ENCODE data around the gene MACO1. TPM values are rescaled to one million over a fixed set of nuclear protein-coding genes. Genes with fewer than 3 reads are reported as not detected.
A peak's percentile ranks its signal among the peaks of the same experiment; 100 is the strongest.

MACO1 gene
- total RNA-seq, 1 experiment from 2014 or later: 16.3 TPM

- Mint-ChIP-seq H3K36me3 (ENCODE audit: insufficient read depth in 1 of 3, low read depth in 3 of 3) (no peaks in the 10 kb centered on the region; a peak in 1 of 7 replicates), H3K27me3 (ENCODE audit: low read depth) (peaks cover 5% of the 10 kb centered on the region), H3K4me1 (peaks cover 5% of the 10 kb centered on the region in 2 experiments; a peak in 3 of 4 replicates), H3K4me3 (peak overlapping the region in 1 of 2 experiments; percentile 17; a peak in 1 of 5 replicates), H3K27ac (no peak overlapping the region; a peak in 2 of 7 replicates), H3K9me3 (peaks cover 2 to 9% of the 10 kb centered on the region in 2 experiments; a peak in 3 of 5 replicates)
- Histone ChIP-seq H3K4me1 (ENCODE audit: insufficient read depth, low read length) (no peaks in the 10 kb centered on the region), H4K91ac (ENCODE audit: insufficient read length, low read depth, low read length) (no peak overlapping the region), H2AFZ (ENCODE audit: low read length) (no peak overlapping the region), H3K9ac (ENCODE audit: extremely low read depth, insufficient read length, low read length) (no peak overlapping the region), H2BK15ac (ENCODE audit: low read depth, low read length) (no peak overlapping the region), H2AK5ac (ENCODE audit: insufficient read length, low read length) (no peak overlapping the region), H3K27ac (ENCODE audit: insufficient read length, low read depth, low read length) (no peak overlapping the region), H3K23ac (ENCODE audit: insufficient read length, low read depth, low read length) (no peak overlapping the region), H4K20me1 (ENCODE audit: control insufficient read depth, insufficient read depth, insufficient read length) (no peaks in the 10 kb centered on the region), H3K27me3 (ENCODE audit: insufficient read depth, low read length) (no peaks in the 10 kb centered on the region), H3K79me1 (ENCODE audit: insufficient read depth, low read depth, low read length, poor library complexity, severe bottlenecking) (no peaks in the 10 kb centered on the region), H4K5ac (ENCODE audit: insufficient read length, low read depth, low read length) (no peak overlapping the region), H2BK20ac (ENCODE audit: low read depth, low read length, poor library complexity, severe bottlenecking) (no peak overlapping the region), H3K4me2 (ENCODE audit: insufficient read depth, insufficient read length, low read length) (no peak overlapping the region), H3K18ac (ENCODE audit: insufficient read length, low read depth, low read length) (no peak overlapping the region), H3K23me2 (ENCODE audit: insufficient read length, low read depth, low read length, poor library complexity, severe bottlenecking) (no peaks in the 10 kb centered on the region), H3K4ac (ENCODE audit: low read depth, low read length) (no peak overlapping the region), H3T11ph (ENCODE audit: low read length) (no peak overlapping the region), H4K8ac (replicated peaks; ENCODE audit: insufficient read length, low read depth, low read length) (no peak overlapping the region), H2BK12ac (ENCODE audit: insufficient read length, low read depth, low read length) (no peak overlapping the region), H3K9me3 (ENCODE audit: control insufficient read depth, low read depth, low read length) (no peaks in the 10 kb centered on the region), H2BK5ac (ENCODE audit: insufficient read length, low read length) (no peak overlapping the region), H2BK120ac (ENCODE audit: low read depth, low read length, poor library complexity, severe bottlenecking) (no peak overlapping the region), H3K79me2 (ENCODE audit: insufficient read depth, low read length) (no peaks in the 10 kb centered on the region), H3K56ac (ENCODE audit: insufficient read length, low read depth, low read length) (no peak overlapping the region), H3K14ac (ENCODE audit: insufficient read depth, low read length) (no peak overlapping the region)
- DNase-seq: no peak
- TF ChIP-seq CTCF (conservative IDR thresholded peaks at IDR 0.05): no peak
- 100% methylated on average over 2 of the region's 7 CpGs for WGBS (ENCODE audit: extremely low coverage, insufficient read length, low lambda C conversion rate)
Observed at GRCh38 chr1:25528881-25529517, 98.3 kb downstream of the MACO1 start.
